ENCODE results near the gene TANGO2.

Gene TANGO2

GRCh38 chr22:20024225-20024624 lies 3.3 kb downstream of the TANGO2 start:
- Histone ChIP-seq H3K9ac (ENCODE audit: insufficient read length, low read depth) (no peak overlapping the region), H3K4me3 (ENCODE audit: insufficient read length, low read depth) (no peak overlapping the region), H3K36me3 (ENCODE audit: insufficient read depth, insufficient read length, low read length) (no peaks in the 10 kb centered on the region), H3K4me1 (ENCODE audit: insufficient read depth, insufficient read length) (peaks cover 3% of the 10 kb centered on the region), H3K27me3 (ENCODE audit: insufficient read depth, insufficient read length) (peaks cover 25% of the 10 kb centered on the region), H3K9me3 (ENCODE audit: insufficient read depth, low read length) (no peaks in the 10 kb centered on the region)
- TF ChIP-seq ZNF274 (IDR thresholded peaks at IDR 0.05; ENCODE audit: low read depth, low read length) = no peak
- TF ChIP-seq SUZ12 (IDR thresholded peaks at IDR 0.05; ENCODE audit: extremely low read depth, insufficient read depth, insufficient read length) = no peak
- DNase-seq (ENCODE audit: low read depth, low spot score) = no peak

- Histone ChIP-seq H3K4me1 (ENCODE audit: insufficient read depth, insufficient read length) (peaks cover 3% of the 10 kb centered on the region), H3K27me3 (ENCODE audit: insufficient read depth, insufficient read length) (peaks cover 19% of the 10 kb centered on the region), H3K9me3 (ENCODE audit: insufficient read depth, low read length) (no peaks in the 10 kb centered on the region), H3K9ac (ENCODE audit: insufficient read length, low read depth) (no peak overlapping the region), H3K36me3 (ENCODE audit: insufficient read depth, insufficient read length, low read length) (no peaks in the 10 kb centered on the region), H3K4me3 (ENCODE audit: insufficient read length, low read depth) (no peak overlapping the region)
- no peak for DNase-seq (ENCODE audit: low read depth, low spot score)
- no peak for TF ChIP-seq SUZ12 (IDR thresholded peaks at IDR 0.05; ENCODE audit: extremely low read depth, insufficient read depth, insufficient read length)
- no peak for TF ChIP-seq YY1 (IDR thresholded peaks at IDR 0.05; ENCODE audit: insufficient read depth, insufficient read length)
- no peak for TF ChIP-seq ZNF274 (IDR thresholded peaks at IDR 0.05; ENCODE audit: low read depth, low read length)
Observed at GRCh38 chr22:20024650-20025397, 3.9 kb downstream of the TANGO2 start.

- peaks cover 3% of the 10 kb centered on the region for H3K4me1 ChIP-seq (ENCODE audit: insufficient read depth, insufficient read length)
Observed at GRCh38 chr22:20025401-20026203, 4.7 kb downstream of the TANGO2 start.

DNA sequence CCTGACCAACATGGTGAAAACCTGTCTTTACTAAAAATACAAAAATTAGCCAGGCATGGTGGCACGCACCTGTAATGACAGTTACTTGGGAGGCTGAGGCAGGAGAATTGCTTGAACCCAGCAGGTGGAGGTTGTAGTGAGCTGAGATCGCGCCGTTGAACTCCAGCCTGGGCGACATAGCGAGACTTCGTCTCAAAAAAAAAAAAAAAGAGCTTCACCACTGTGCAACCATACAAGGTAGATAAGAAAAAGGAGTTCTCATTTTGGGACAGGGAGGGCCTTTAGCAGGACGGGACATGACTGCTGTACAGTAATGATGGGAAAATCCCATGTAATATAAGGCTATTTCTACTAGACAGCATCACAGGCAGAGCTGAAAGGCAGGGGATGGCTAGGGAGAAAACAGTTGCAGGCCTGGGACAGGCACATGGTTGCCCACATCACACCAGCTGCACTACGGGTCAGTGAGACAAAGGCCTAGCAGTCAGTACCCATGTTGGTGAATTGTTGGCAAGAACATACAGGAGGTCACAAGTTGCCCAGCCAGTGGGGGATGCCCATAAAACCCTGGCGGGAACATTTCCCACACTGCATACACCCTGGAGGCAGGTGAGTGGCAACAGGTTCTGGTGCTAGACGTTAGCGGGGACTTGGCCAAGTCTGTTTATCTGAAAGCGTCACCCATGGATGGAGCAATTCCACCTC lies 5.4 kb downstream of the TANGO2 start:
- TF ChIP-seq SUZ12 (IDR thresholded peaks at IDR 0.05; ENCODE audit: extremely low read depth, insufficient read depth, insufficient read length) = no peak
- no peak for TF ChIP-seq ZNF274 (IDR thresholded peaks at IDR 0.05; ENCODE audit: low read depth, low read length)
- no peak for TF ChIP-seq YY1 (IDR thresholded peaks at IDR 0.05; ENCODE audit: insufficient read depth, insufficient read length)
- no peak for DNase-seq (ENCODE audit: low read depth, low spot score)
- Histone ChIP-seq H3K4me1 (ENCODE audit: insufficient read depth, insufficient read length) (peaks cover 3% of the 10 kb centered on the region), H3K27me3 (ENCODE audit: insufficient read depth, insufficient read length) (peaks cover 8% of the 10 kb centered on the region), H3K4me3 (ENCODE audit: insufficient read length, low read depth) (no peak overlapping the region), H3K9ac (ENCODE audit: insufficient read length, low read depth) (no peak overlapping the region), H3K36me3 (ENCODE audit: insufficient read depth, insufficient read length, low read length) (no peaks in the 10 kb centered on the region), H3K9me3 (ENCODE audit: insufficient read depth, low read length) (no peaks in the 10 kb centered on the region)

More at GRCh38 chr22:20025401-20026203, 4.7 kb downstream of the TANGO2 start:
- TF ChIP-seq YY1 (IDR thresholded peaks at IDR 0.05; ENCODE audit: insufficient read depth, insufficient read length) = no peak
- TF ChIP-seq SUZ12 (IDR thresholded peaks at IDR 0.05; ENCODE audit: extremely low read depth, insufficient read depth, insufficient read length) = no peak
- no peak for TF ChIP-seq ZNF274 (IDR thresholded peaks at IDR 0.05; ENCODE audit: low read depth, low read length)
- no peak for DNase-seq (ENCODE audit: low read depth, low spot score)
- H3K9me3 ChIP-seq (ENCODE audit: insufficient read depth, low read length) = no peaks in the 10 kb centered on the region
- H3K36me3 ChIP-seq (ENCODE audit: insufficient read depth, insufficient read length, low read length) = no peaks in the 10 kb centered on the region
- H3K9ac ChIP-seq (ENCODE audit: insufficient read length, low read depth) = no peak overlapping the region
- H3K27me3 ChIP-seq (ENCODE audit: insufficient read depth, insufficient read length) = peaks cover 12% of the 10 kb centered on the region
- H3K4me3 ChIP-seq (ENCODE audit: insufficient read length, low read depth) = no peak overlapping the region

DNA sequence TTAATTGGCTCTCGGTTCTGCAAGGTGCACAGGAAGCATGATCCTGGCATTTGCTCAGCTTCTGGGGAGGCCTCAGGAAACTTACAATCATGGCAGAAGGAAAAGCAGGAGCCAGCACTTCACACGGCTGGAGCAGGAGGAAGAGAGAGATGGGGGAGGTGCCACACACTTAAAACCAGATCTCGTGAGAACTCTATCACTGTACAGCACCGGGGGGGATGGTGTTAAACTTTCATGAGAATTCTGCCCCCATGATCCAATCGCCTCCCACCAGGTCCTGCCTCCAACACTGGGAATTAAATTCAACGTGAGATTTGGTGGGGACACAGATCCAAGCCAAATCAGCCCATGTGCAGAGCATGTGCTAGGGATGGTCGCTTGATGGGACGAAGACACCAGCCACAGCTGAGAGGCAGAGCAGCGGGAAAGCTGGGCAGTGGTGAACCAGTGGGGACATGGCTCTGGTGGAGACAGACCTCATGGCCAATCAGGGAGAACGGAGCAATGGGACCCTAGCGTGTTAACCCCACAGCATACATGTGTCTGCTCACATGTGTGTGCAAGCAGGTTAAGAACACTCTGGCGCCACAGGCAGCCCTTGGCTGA lies 6.2 kb downstream of the TANGO2 start:
- no peaks in the 10 kb centered on the region for H3K9me3 ChIP-seq (ENCODE audit: insufficient read depth, low read length)
- DNase-seq (ENCODE audit: low read depth, low spot score) = no peak
- H3K27me3 ChIP-seq (ENCODE audit: insufficient read depth, insufficient read length) = peaks cover 2% of the 10 kb centered on the region
- no peak overlapping the region for H3K4me3 ChIP-seq (ENCODE audit: insufficient read length, low read depth)
- peaks cover 3% of the 10 kb centered on the region for H3K36me3 ChIP-seq (ENCODE audit: insufficient read depth, insufficient read length, low read length)
- no peak overlapping the region for H3K9ac ChIP-seq (ENCODE audit: insufficient read length, low read depth)
- no peaks in the 10 kb centered on the region for H3K4me1 ChIP-seq (ENCODE audit: insufficient read depth, insufficient read length)
- TF ChIP-seq SUZ12 (IDR thresholded peaks at IDR 0.05; ENCODE audit: extremely low read depth, insufficient read depth, insufficient read length) (no peak), YY1 (IDR thresholded peaks at IDR 0.05; ENCODE audit: insufficient read depth, insufficient read length) (no peak), ZNF274 (IDR thresholded peaks at IDR 0.05; ENCODE audit: low read depth, low read length) (no peak)

GRCh38 chr22:20027966-20028854 lies 7.3 kb downstream of the TANGO2 start:
- peaks cover 9% of the 10 kb centered on the region for H3K36me3 ChIP-seq (ENCODE audit: insufficient read depth, insufficient read length, low read length)
- no peaks in the 10 kb centered on the region for H3K9me3 ChIP-seq (ENCODE audit: insufficient read depth, low read length)
- DNase-seq (ENCODE audit: low read depth, low spot score) = no peak
- TF ChIP-seq SUZ12 (IDR thresholded peaks at IDR 0.05; ENCODE audit: extremely low read depth, insufficient read depth, insufficient read length) = no peak
- no peak for TF ChIP-seq ZNF274 (IDR thresholded peaks at IDR 0.05; ENCODE audit: low read depth, low read length)
- no peak for TF ChIP-seq YY1 (IDR thresholded peaks at IDR 0.05; ENCODE audit: insufficient read depth, insufficient read length)
- H3K9ac ChIP-seq (ENCODE audit: insufficient read length, low read depth) = no peak overlapping the region
- no peak overlapping the region for H3K4me3 ChIP-seq (ENCODE audit: insufficient read length, low read depth)
- no peaks in the 10 kb centered on the region for H3K4me1 ChIP-seq (ENCODE audit: insufficient read depth, insufficient read length)
- no peaks in the 10 kb centered on the region for H3K27me3 ChIP-seq (ENCODE audit: insufficient read depth, insufficient read length)
